Smooth muscle cell (in vitro differentiated cells): Measurements from ENCODE around the gene RNU6-9. TPM values are rescaled to one million over a fixed set of nuclear protein-coding genes. Genes with fewer than 3 reads are reported as not detected.

Experiments
- DNase-seq: peaks from one replicate; lab custom pipeline; 2025; ENCODE audit not compliant: unreplicated experiment; lab: John Stamatoyannopoulos, UW
- H2AFZ ChIP-seq: fragments of 200-600 bp; sonication (generic); 2 replicates; pipeline ENCODE4 v1.6.0; 2016; ENCODE audit warnings: antibody characterized with exemption, low read depth, mild to moderate bottlenecking
- H3F3A ChIP-seq: fragments of 200-600 bp; sonication (generic); 2 replicates; pipeline ENCODE4 v1.6.0; 2017; ENCODE audit warnings: antibody characterized with exemption, low read depth
- H3K27ac ChIP-seq: fragments of 200-600 bp; sonication (generic); 2 replicates; pipeline ENCODE4 v1.5.1; 2016; ENCODE audit warnings: low read depth, mild to moderate bottlenecking
- H3K27me3 ChIP-seq: fragments of 200-600 bp; sonication (generic); 2 replicates; pipeline ENCODE4 v1.6.1; 2016; ENCODE audit warnings: low read depth, mild to moderate bottlenecking
- H3K36me3 ChIP-seq: fragments of 200-600 bp; sonication (generic); 2 replicates; pipeline ENCODE4 v1.5.1; 2016; ENCODE audit warnings: low read depth
- H3K4me1 ChIP-seq: fragments of 200-600 bp; sonication (generic); 2 replicates; pipeline ENCODE4 v1.5.1; 2016; ENCODE audit warnings: low read depth
- H3K4me2 ChIP-seq: fragments of 200-600 bp; sonication (generic); 2 replicates; pipeline ENCODE4 v1.6.0; 2016; ENCODE audit warnings: mild to moderate bottlenecking
- H3K4me3 ChIP-seq: fragments of 200-600 bp; sonication (generic); 2 replicates; pipeline ENCODE4 v1.5.1; 2016; ENCODE audit warnings: mild to moderate bottlenecking
- H3K79me2 ChIP-seq: fragments of 200-600 bp; sonication (generic); 2 replicates; pipeline ENCODE4 v1.6.0; 2016; ENCODE audit warnings: low read depth, mild to moderate bottlenecking
- H3K9ac ChIP-seq: fragments of 200-600 bp; sonication (generic); 2 replicates; pipeline ENCODE4 v1.6.0; 2016; ENCODE audit warnings: low read depth
- H3K9me3 ChIP-seq: fragments of 200-600 bp; sonication (generic); replicated peaks from 2 replicates; pipeline ENCODE4 v1.5.1; 2016; ENCODE audit warnings: low read depth
- H4K20me1 ChIP-seq: fragments of 200-600 bp; sonication (generic); 2 replicates; pipeline ENCODE4 v1.6.0; 2016; ENCODE audit warnings: low read depth
- CTCF ChIP-seq: fragments of 200-600 bp; sonication (generic); IDR thresholded peaks from 2 replicates; pipeline ENCODE4 v1.5.1; 2017; ENCODE audit warnings: borderline replicate concordance, mild to moderate bottlenecking, antibody characterized with exemption; ENCODE audit not compliant: insufficient read depth, poor library complexity, severe bottlenecking
- WGBS: methylation state at CpG from one replicate; pipeline ENCODE4 v1.1.7; 2016; ENCODE audit warnings: low lambda C conversion rate; 5-methylcytosine and 5-hydroxymethylcytosine counted together
- polyA plus RNA-seq: library from polyadenylated mRNA; unstranded; fragments of >200 nt; fragmentation: Nextera tagmentation; extraction: Ambion mirVana; gene quantifications from 2 replicates; pipeline ENCODE4 v1.2.1, GENCODE V29; 2016
- small RNA-seq: library from RNA; depleted of rRNA; stranded (forward); fragments of <200 nt; gene quantifications from one replicate; pipeline ENCODE3, GENCODE V24; 2014
- total RNA-seq: library from RNA; depleted of rRNA; stranded (reverse); fragments of >200 nt; gene quantifications from 2 replicates; pipeline ENCODE4 v1.2.3, GENCODE V29; 2014

Gene RNU6-9
- total and polyA plus RNA-seq, 2 experiments from 2014 or later, result not detected

GRCh38 chr19:940591-941291 lies 47.5 kb downstream of the RNU6-9 start:
- Histone ChIP-seq H3K27me3 (no peaks in the 10 kb centered on the region), H2AFZ (no peak overlapping the region), H3K36me3 (no peaks in the 10 kb centered on the region), H3K4me1 (no peaks in the 10 kb centered on the region), H3K4me2 (no peak overlapping the region), H3K9me3 (no peaks in the 10 kb centered on the region), H3K4me3 (no peak overlapping the region), H3K9ac (no peak overlapping the region), H3K27ac (no peak overlapping the region), H4K20me1 (peaks cover 98% of the 10 kb centered on the region), H3F3A (peaks cover 3% of the 10 kb centered on the region), H3K79me2 (peaks cover 100% of the 10 kb centered on the region)
- 80% methylated on average over 8 of the region's 64 CpGs for WGBS
- DNase-seq, result no peak
- TF ChIP-seq CTCF, result no peak

- Histone ChIP-seq H3K36me3 (no peaks in the 10 kb centered on the region), H3K9me3 (no peaks in the 10 kb centered on the region), H3K4me3 (no peak overlapping the region), H3K4me1 (no peaks in the 10 kb centered on the region), H3K27me3 (no peaks in the 10 kb centered on the region), H4K20me1 (peaks cover 98% of the 10 kb centered on the region), H3K79me2 (peaks cover 100% of the 10 kb centered on the region), H3K4me2 (no peak overlapping the region), H3K27ac (no peak overlapping the region), H2AFZ (no peak overlapping the region), H3F3A (peaks cover 3% of the 10 kb centered on the region), H3K9ac (no peak overlapping the region)
- WGBS, result 95% methylated on average over 29 of the region's 45 CpGs
- no peak for TF ChIP-seq CTCF
- no peak for DNase-seq
Measured at GRCh38 chr19:941292-942132, 48.2 kb downstream of the RNU6-9 start.

GRCh38 chr19:942133-942645 lies 48.9 kb downstream of the RNU6-9 start:
- H3F3A ChIP-seq, result no peaks in the 10 kb centered on the region
- H3K36me3 ChIP-seq, result no peaks in the 10 kb centered on the region
- H3K4me1 ChIP-seq, result no peaks in the 10 kb centered on the region
- WGBS, result 97% methylated on average over 29 of the region's 32 CpGs
- no peak overlapping the region for H3K4me2 ChIP-seq
- H3K79me2 ChIP-seq, result peaks cover 100% of the 10 kb centered on the region
- H2AFZ ChIP-seq, result no peak overlapping the region
- no peaks in the 10 kb centered on the region for H3K9me3 ChIP-seq
- H3K4me3 ChIP-seq, result no peak overlapping the region
- no peak for DNase-seq
- no peak overlapping the region for H3K27ac ChIP-seq
- H4K20me1 ChIP-seq, result peaks cover 98% of the 10 kb centered on the region
- TF ChIP-seq CTCF, result no peak
- no peak overlapping the region for H3K9ac ChIP-seq
- H3K27me3 ChIP-seq, result no peaks in the 10 kb centered on the region

Small RNAs within 50 kb of the gene (small RNA-seq; reads per million reads assigned to genes)
- 0.32 reads per million, percentile 7 among the genes with 10 or more reads in this experiment for gene RNU6-9

Other genes starting within 250 kb of the RNU6-9 start
- gene RNF126, start 230.3 kb upstream of the RNU6-9 start, total RNA-seq, result 19.8 and 24.6 TPM in 2 replicates
- gene RNF126, start 230.3 kb upstream of the RNU6-9 start, polyA plus RNA-seq, result 55.7 and 60.4 TPM in 2 replicates
- 117 and 132 TPM in 2 replicates for gene FSTL3, start 217.1 kb upstream of the RNU6-9 start, total RNA-seq
- gene FSTL3, start 217.1 kb upstream of the RNU6-9 start, polyA plus RNA-seq, result 153 and 172 TPM in 2 replicates
- gene PRSS57, start 198.0 kb upstream of the RNU6-9 start, total RNA-seq, result not detected in 2 replicates
- not detected in 2 replicates for gene PRSS57, start 198.0 kb upstream of the RNU6-9 start, polyA plus RNA-seq
- gene PALM, start 184.5 kb upstream of the RNU6-9 start, total RNA-seq, result 11.1 and 17.1 TPM in 2 replicates
- gene PALM, start 184.5 kb upstream of the RNU6-9 start, polyA plus RNA-seq, result 16.6 and 21.3 TPM in 2 replicates
- gene MISP, start 142.4 kb upstream of the RNU6-9 start, total RNA-seq, result 1.7 and 10.2 TPM in 2 replicates
- gene MISP, start 142.4 kb upstream of the RNU6-9 start, polyA plus RNA-seq, result 1.2 and 8.0 TPM in 2 replicates
- gene PTBP1, start 96.0 kb upstream of the RNU6-9 start, total RNA-seq, result 123 and 167 TPM in 2 replicates
- gene PTBP1, start 96.0 kb upstream of the RNU6-9 start, polyA plus RNA-seq, result 226 and 238 TPM in 2 replicates
- gene PLPPR3, start 71.5 kb upstream of the RNU6-9 start, total RNA-seq, result 6.5 and 10.7 TPM in 2 replicates
- 13.7 and 14.7 TPM in 2 replicates for gene PLPPR3, start 71.5 kb upstream of the RNU6-9 start, polyA plus RNA-seq
- 0.45 and 8.0 TPM in 2 replicates for gene AZU1, start 65.6 kb upstream of the RNU6-9 start, total RNA-seq
- 0.32 and 2.2 TPM in 2 replicates for gene AZU1, start 65.6 kb upstream of the RNU6-9 start, polyA plus RNA-seq
- not detected in 2 replicates for gene PRTN3, start 52.5 kb upstream of the RNU6-9 start, total RNA-seq
- not detected in 2 replicates for gene PRTN3, start 52.5 kb upstream of the RNU6-9 start, polyA plus RNA-seq
- not detected in 2 replicates for gene ELANE, start 41.2 kb upstream of the RNU6-9 start, total RNA-seq
- not detected in 2 replicates for gene ELANE, start 41.2 kb upstream of the RNU6-9 start, polyA plus RNA-seq
- gene CFD, start 33.8 kb upstream of the RNU6-9 start, total RNA-seq, result not detected in 2 replicates
- gene CFD, start 33.8 kb upstream of the RNU6-9 start, polyA plus RNA-seq, result 0.34 and 1.9 TPM in 2 replicates
- gene MED16, start 297 bp upstream of the RNU6-9 start, total RNA-seq, result 19.0 and 25.2 TPM in 2 replicates
- 86.8 and 87.1 TPM in 2 replicates for gene MED16, start 297 bp upstream of the RNU6-9 start, polyA plus RNA-seq
- 25.9 and 42.3 TPM in 2 replicates for gene R3HDM4, start 19.7 kb downstream of the RNU6-9 start, total RNA-seq
- gene R3HDM4, start 19.7 kb downstream of the RNU6-9 start, polyA plus RNA-seq, result 69.4 and 70.5 TPM in 2 replicates
- 0.27 TPM in 1 of 2 replicates, not detected in the other for gene KISS1R, start 23.8 kb downstream of the RNU6-9 start, total RNA-seq
- gene KISS1R, start 23.8 kb downstream of the RNU6-9 start, polyA plus RNA-seq, result 0.61 and 1.4 TPM in 2 replicates
- gene ARID3A, start 32.6 kb downstream of the RNU6-9 start, total RNA-seq, result 50.3 TPM in 2 replicates
- gene ARID3A, start 32.6 kb downstream of the RNU6-9 start, polyA plus RNA-seq, result 45.7 and 75.2 TPM in 2 replicates
- 33.8 and 69.4 TPM in 2 replicates for gene WDR18, start 90.9 kb downstream of the RNU6-9 start, total RNA-seq
- gene WDR18, start 90.9 kb downstream of the RNU6-9 start, polyA plus RNA-seq, result 153 and 160 TPM in 2 replicates
- gene GRIN3B, start 106.9 kb downstream of the RNU6-9 start, total RNA-seq, result 1.2 and 12.6 TPM in 2 replicates
- 1.2 and 3.6 TPM in 2 replicates for gene GRIN3B, start 106.9 kb downstream of the RNU6-9 start, polyA plus RNA-seq
- gene TMEM259, start 127.6 kb downstream of the RNU6-9 start, total RNA-seq, result 112 and 133 TPM in 2 replicates
- gene TMEM259, start 127.6 kb downstream of the RNU6-9 start, polyA plus RNA-seq, result 232 and 301 TPM in 2 replicates
- gene RNU6-2, start 128.0 kb downstream of the RNU6-9 start, total RNA-seq, result not detected in 2 replicates
- gene RNU6-2, start 128.0 kb downstream of the RNU6-9 start, polyA plus RNA-seq, result not detected in 2 replicates
- 150 and 155 TPM in 2 replicates for gene CNN2, start 133.1 kb downstream of the RNU6-9 start, total RNA-seq
- gene CNN2, start 133.1 kb downstream of the RNU6-9 start, polyA plus RNA-seq, result 392 and 404 TPM in 2 replicates
- 4.1 and 5.0 TPM in 2 replicates for gene ABCA7, start 146.6 kb downstream of the RNU6-9 start, total RNA-seq
- gene ABCA7, start 146.6 kb downstream of the RNU6-9 start, polyA plus RNA-seq, result 11.8 and 26.5 TPM in 2 replicates
- gene ARHGAP45, start 173.7 kb downstream of the RNU6-9 start, total RNA-seq, result 4.4 and 8.7 TPM in 2 replicates
- 8.0 and 13.9 TPM in 2 replicates for gene ARHGAP45, start 173.7 kb downstream of the RNU6-9 start, polyA plus RNA-seq
- 99.1 and 114 TPM in 2 replicates for gene POLR2E, start 201.9 kb downstream of the RNU6-9 start, total RNA-seq
- gene POLR2E, start 201.9 kb downstream of the RNU6-9 start, polyA plus RNA-seq, result 235 and 260 TPM in 2 replicates
- 319 and 325 TPM in 2 replicates for gene GPX4, start 210.5 kb downstream of the RNU6-9 start, total RNA-seq
- gene GPX4, start 210.5 kb downstream of the RNU6-9 start, polyA plus RNA-seq, result 441 and 450 TPM in 2 replicates